HCT116 (cell line): ENCODE results near the gene EEPD1. TPM values are rescaled to one million over a fixed set of nuclear protein-coding genes. Genes with fewer than 3 reads are reported as not detected.

ENCODE experiments used
- ATAC-seq: fragments of 200-7000 bp; cut with Tn5 transposase; 2 replicates; pipeline ENCODE4 v1.9.1; 2020; ENCODE audit warnings: mild to moderate bottlenecking, moderate library complexity
- BruUV-seq: library from RNA; stranded (reverse); fragments of 400-500 nt; replicated peaks from 2 replicates; lab custom pipeline; 2021; lab: Mats Ljungman, UMichigan
- CTCF ChIA-PET: fragments of 300-600 bp; sonication (Branson Sonifier 250); formaldehyde crosslinking; loops from one replicate; lab custom pipeline; 2021; ENCODE audit warnings: antibody characterized with exemption; lab: Charles Lee
- POLR2A ChIA-PET: fragments of 300-600, 350-600 bp; sonication (Branson Sonifier 250); formaldehyde crosslinking; loops from one replicate; lab custom pipeline; 2021; ENCODE audit warnings: antibody characterized with exemption; lab: Charles Lee
- RAD21 ChIA-PET, 2 experiments: fragments of 300-600 bp; sonication (Branson Sonifier 250); formaldehyde crosslinking; loops; one replicate each; lab custom pipeline; 2023; ENCODE audit warnings: low total read pairs in 2 of 2; ENCODE audit not compliant: uncharacterized antibody in 2 of 2, unreplicated experiment in 2 of 2, low non-redundant PET in 1 of 2; lab: Charles Lee
- DNase-seq: peaks from one replicate; pipeline ENCODE4 v3.0.0-alpha.2; 2010; ENCODE audit warnings: low read depth, low spot score
- H2AFZ ChIP-seq: fragments of 200-600 bp; shearing (Covaris generic), sonication (generic); 2 replicates; pipeline ENCODE4 v1.6.1; 2017; ENCODE audit warnings: low read depth, mixed run types, mixed read lengths, antibody characterized with exemption, low read length; ENCODE audit not compliant: poor library complexity, severe bottlenecking
- H3K27ac ChIP-seq: 2 replicates; pipeline ENCODE4 v1.5.1; 2012; ENCODE audit warnings: low read depth, low read length
- H3K27me3 ChIP-seq: fragments of 200-600 bp; sonication (generic); 2 replicates; pipeline ENCODE4 v1.6.1; 2016; ENCODE audit warnings: mixed run types, low read length, mixed read lengths; ENCODE audit not compliant: insufficient read depth
- H3K36me3 ChIP-seq, 2 experiments: fragments of 200-500 bp in 1 of 2; fragments of 200-600 bp in 1 of 2; sonication (Bioruptor generic) in 1 of 2; sonication (generic) in 1 of 2; 2 replicates each; pipeline versions ENCODE4 v1.5.1 to v1.6.1; 2014 to 2016; ENCODE audit warnings: low read length in 2 of 2, inconsistent platforms in 1 of 2, mixed read lengths in 1 of 2, mixed run types in 1 of 2; ENCODE audit not compliant: insufficient read depth in 2 of 2, control insufficient read depth in 1 of 2
- H3K4me1 ChIP-seq, 2 experiments: fragments of 200-600 bp in 1 of 2; sonication (generic) in 1 of 2; 2 replicates each; pipeline versions ENCODE4 v1.5.1 to v1.6.1; 2012 to 2017; ENCODE audit warnings: low read length in 2 of 2, inconsistent platforms in 1 of 2, mild to moderate bottlenecking in 1 of 2, mixed read lengths in 1 of 2, mixed run types in 1 of 2, moderate library complexity in 1 of 2; ENCODE audit not compliant: insufficient read depth in 2 of 2, control insufficient read depth in 1 of 2
- H3K4me2 ChIP-seq: fragments of 200-600 bp; sonication (generic); 2 replicates; pipeline ENCODE4 v1.6.1; 2017; ENCODE audit warnings: mixed run types, low read length, mixed read lengths
- H3K4me3 ChIP-seq, 2 experiments: fragments of 200-600 bp in 1 of 2; sonication (generic) in 1 of 2; replicated peaks in 1 of 2; 2 replicates each; pipeline ENCODE4 v1.5.1; 2011 to 2016; ENCODE audit warnings: low read length in 2 of 2, control low read depth in 1 of 2, low read depth in 1 of 2, mild to moderate bottlenecking in 1 of 2, mixed read lengths in 1 of 2, mixed run types in 1 of 2
- H3K79me2 ChIP-seq: fragments of 200-600 bp; sonication (generic); 2 replicates; pipeline ENCODE4 v1.6.1; 2017; ENCODE audit warnings: mild to moderate bottlenecking, mixed run types, low read length, moderate library complexity, mixed read lengths; ENCODE audit not compliant: insufficient read depth
- H3K9ac ChIP-seq: fragments of 200-600 bp; sonication (generic); 2 replicates; pipeline ENCODE4 v1.6.1; 2016; ENCODE audit warnings: low read length, mixed read lengths
- H3K9me2 ChIP-seq: fragments of 200-600 bp; sonication (generic), shearing (Covaris generic); 2 replicates; pipeline ENCODE4 v1.6.1; 2017; ENCODE audit warnings: mixed run types, mild to moderate bottlenecking, moderate library complexity; ENCODE audit not compliant: insufficient read depth
- H3K9me3 ChIP-seq, 2 experiments: fragments of 200-500 bp in 1 of 2; fragments of 200-600 bp in 1 of 2; sonication (Bioruptor generic) in 1 of 2; sonication (generic) in 1 of 2; 2 replicates each; pipeline ENCODE4 v1.6.1; 2014 to 2017; ENCODE audit warnings: low read length in 2 of 2, mixed read lengths in 2 of 2, inconsistent platforms in 1 of 2, low read depth in 1 of 2, mild to moderate bottlenecking in 1 of 2, mixed run types in 1 of 2, moderate library complexity in 1 of 2; ENCODE audit not compliant: control insufficient read depth in 1 of 2, insufficient read depth in 1 of 2
- H4K20me1 ChIP-seq: fragments of 200-600 bp; sonication (generic), shearing (Covaris generic); 2 replicates; pipeline ENCODE4 v1.6.1; 2017; ENCODE audit warnings: mixed run types, mild to moderate bottlenecking, moderate library complexity; ENCODE audit not compliant: insufficient read depth
- CTCF ChIP-seq, 3 experiments: fragments of 200-600 bp in 1 of 3; sonication (generic) in 1 of 3; IDR thresholded peaks in 2 of 3; conservative IDR thresholded peaks in 1 of 3; 2 replicates each; pipeline ENCODE4 v1.5.1; 2012 to 2017; ENCODE audit warnings: low read depth in 2 of 3, low read length in 2 of 3, antibody characterized with exemption in 1 of 3, borderline replicate concordance in 1 of 3, control low read depth in 1 of 3, mild to moderate bottlenecking in 1 of 3, mixed read lengths in 1 of 3, mixed run types in 1 of 3, moderate library complexity in 1 of 3; ENCODE audit not compliant: insufficient read depth in 1 of 3
- EGR1 ChIP-seq: IDR thresholded peaks from 2 replicates; pipeline ENCODE4 v1.6.1; 2012; ENCODE audit warnings: low read depth
- ELF1 ChIP-seq: IDR thresholded peaks from 2 replicates; pipeline ENCODE4 v1.6.1; 2012; ENCODE audit warnings: low read depth, borderline replicate concordance
- REST ChIP-seq: IDR thresholded peaks from 2 replicates; pipeline ENCODE4 v1.6.1; 2012; ENCODE audit warnings: low read depth
- SP1 ChIP-seq: IDR thresholded peaks from 2 replicates; pipeline ENCODE4 v1.6.1; 2012; ENCODE audit warnings: low read depth
- SRF ChIP-seq: IDR thresholded peaks from 2 replicates; pipeline ENCODE4 v1.6.1; 2012; ENCODE audit warnings: low read depth
- YY1 ChIP-seq: IDR thresholded peaks from 2 replicates; pipeline ENCODE4 v1.6.1; 2011; ENCODE audit warnings: low read length, low read depth, moderate library complexity, mild to moderate bottlenecking; ENCODE audit not compliant: insufficient replicate concordance; ENCODE audit errors: extremely low read depth
- intact Hi-C: fragments of 100-400 bp; cut with micrococcal nuclease; formaldehyde crosslinking; loops from 2 replicates; pipeline ENCODE4 v1.10.0; 2022
- total RNA-seq: library from RNA; stranded (reverse); gene quantifications from one replicate; pipeline ENCODE4 v1.2.1, GENCODE V29; 2021; ENCODE audit not compliant: unreplicated experiment
- TF ChIP-seq, protein P1 (sequence below): IDR thresholded peaks from 2 replicates; pipeline ENCODE4 v1.6.1; 2011; ENCODE audit warnings: mild to moderate bottlenecking, low read length, moderate library complexity; ENCODE audit not compliant: insufficient replicate concordance; ENCODE audit errors: extremely low read depth

The EEPD1 gene
- total RNA-seq, 1 experiment from 2014 or later, result 4.2 TPM

- no peak for ATAC-seq
- Histone ChIP-seq H3K4me3 (no peak overlapping the region), H2AFZ (no peak overlapping the region), H3K9me2 (no peaks in the 10 kb centered on the region), H4K20me1 (no peaks in the 10 kb centered on the region), H3K9ac (no peak overlapping the region), H3K27ac (no peak overlapping the region), H3K27me3 (no peaks in the 10 kb centered on the region), H3K4me1 (peaks cover 28 to 36% of the 10 kb centered on the region in 2 experiments), H3K9me3 (no peaks in the 10 kb centered on the region), H3K36me3 (no peaks in the 10 kb centered on the region), H3K4me2 (no peak overlapping the region), H3K79me2 (no peaks in the 10 kb centered on the region)
- TF ChIP-seq CTCF (IDR thresholded peaks at IDR 0.05 in 2 of 3, conservative IDR thresholded peaks at IDR 0.05 in 1 of 3; ENCODE audit: borderline replicate concordance in 1 of 3, insufficient read depth in 1 of 3, low read depth in 2 of 3, low read length in 2 of 3) (no peak), YY1 (no peak), EGR1 (no peak), SRF (no peak), REST (no peak), ELF1 (no peak), SP1 (no peak)
- TF ChIP-seq, protein P1, sequence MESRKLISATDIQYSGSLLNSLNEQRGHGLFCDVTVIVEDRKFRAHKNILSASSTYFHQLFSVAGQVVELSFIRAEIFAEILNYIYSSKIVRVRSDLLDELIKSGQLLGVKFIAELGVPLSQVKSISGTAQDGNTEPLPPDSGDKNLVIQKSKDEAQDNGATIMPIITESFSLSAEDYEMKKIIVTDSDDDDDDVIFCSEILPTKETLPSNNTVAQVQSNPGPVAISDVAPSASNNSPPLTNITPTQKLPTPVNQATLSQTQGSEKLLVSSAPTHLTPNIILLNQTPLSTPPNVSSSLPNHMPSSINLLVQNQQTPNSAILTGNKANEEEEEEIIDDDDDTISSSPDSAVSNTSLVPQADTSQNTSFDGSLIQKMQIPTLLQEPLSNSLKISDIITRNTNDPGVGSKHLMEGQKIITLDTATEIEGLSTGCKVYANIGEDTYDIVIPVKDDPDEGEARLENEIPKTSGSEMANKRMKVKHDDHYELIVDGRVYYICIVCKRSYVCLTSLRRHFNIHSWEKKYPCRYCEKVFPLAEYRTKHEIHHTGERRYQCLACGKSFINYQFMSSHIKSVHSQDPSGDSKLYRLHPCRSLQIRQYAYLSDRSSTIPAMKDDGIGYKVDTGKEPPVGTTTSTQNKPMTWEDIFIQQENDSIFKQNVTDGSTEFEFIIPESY, result no peak
- intact Hi-C loops, result no loop called here
- RAD21 ChIA-PET, result no interaction called here
- CTCF ChIA-PET, result interaction anchor here (2.0 kb wide), 1 partner anchor 14 kb away, joined by 8 read pairs; no protein-coding TSS in a partner anchor
- no peak for DNase-seq
- BruUV-seq, result no TSS peak
- POLR2A ChIA-PET, result no interaction called here
These were observed 152.2 kb downstream of the EEPD1 start for GRCh38 chr7:36305226-36305625.
